Gastrocnemius medialis (tissue), 4 donors: ENCODE data around the gene GSTO1. TPM values are rescaled to one million over a fixed set of nuclear protein-coding genes. Genes with fewer than 3 reads are reported as not detected.

Experiments
- ATAC-seq, 2 donors: fragments of 150-250 bp; one replicate each; pipeline ENCODE4 v1.9.1; 2016
- DNase-seq, 2 donors: peaks; one replicate each; pipeline ENCODE4 v3.0.0-alpha.2; 2019
- H3K27ac ChIP-seq, 4 donors: fragments of 200-600 bp; sonication (generic); 1 replicate in 1 of 4; 2 replicates in 3 of 4; pipeline ENCODE4 v1.5.1; 2016 to 2018; ENCODE audit warnings: mild to moderate bottlenecking in 2 of 4, moderate library complexity in 1 of 4
- H3K27me3 ChIP-seq, 3 donors: fragments of 200-600 bp; sonication (generic) in 2 of 3; 1 replicate in 1 of 3; 2 replicates in 2 of 3; pipeline versions ENCODE4 v1.5.1 to v1.6.0; 2016 to 2019; ENCODE audit warnings: mild to moderate bottlenecking in 1 of 3, moderate library complexity in 1 of 3
- H3K36me3 ChIP-seq, 2 donors: fragments of 200-600 bp; sonication (generic) in 1 of 2; one replicate each; pipeline ENCODE4 v1.5.1; 2017 to 2018
- H3K4me1 ChIP-seq, 2 donors: fragments of 200-600 bp; sonication (generic) in 1 of 2; one replicate each; pipeline ENCODE4 v1.5.1; 2016 to 2017; ENCODE audit warnings: mild to moderate bottlenecking in 2 of 2
- H3K4me3 ChIP-seq, 4 donors: fragments of 200-600 bp; sonication (generic) in 3 of 4; 1 replicate in 1 of 4; 2 replicates in 3 of 4; pipeline ENCODE4 v1.5.1; 2016 to 2019; ENCODE audit warnings: mild to moderate bottlenecking in 2 of 4
- H3K9me3 ChIP-seq, 3 donors: fragments of 200-600 bp; sonication (generic) in 2 of 3; 1 replicate in 1 of 3; 2 replicates in 2 of 3; pipeline ENCODE4 v1.5.1; 2016 to 2019
- CTCF ChIP-seq, 5 experiments: fragments of 450-650 bp in 3 of 5; fragments of 200-600 bp in 2 of 5; sonication (generic) in 2 of 5; IDR thresholded peaks in 4 of 5; conservative IDR thresholded peaks in 1 of 5; 1 replicate in 4 of 5; 2 replicates in 1 of 5; pipeline ENCODE4 v1.5.1; 2016 to 2019; ENCODE audit warnings: antibody characterized with exemption in 5 of 5, mild to moderate bottlenecking in 3 of 5, moderate library complexity in 3 of 5
- POLR2A ChIP-seq, 2 donors: fragments of 450-650 bp; IDR thresholded peaks; one replicate each; pipeline ENCODE4 v1.6.1; 2017; ENCODE audit warnings: antibody characterized with exemption in 2 of 2, mild to moderate bottlenecking in 2 of 2, moderate library complexity in 2 of 2
- in situ Hi-C, 4 donors: fragments of 200-750 bp; cut with MboI; loops; one replicate each; pipeline versions ENCODE4 v1.15.0 to v1.8.0; 2017; ENCODE audit warnings: low sequenced_read_pairs in 4 of 4
- intact Hi-C: fragments of 100-400 bp; cut with DNase I; formaldehyde crosslinking; loops from one replicate; pipeline ENCODE4 v1.15.1; 2023; ENCODE audit warnings: low total_unique reads
- total RNA-seq, 4 donors: library from RNA; depleted of rRNA; stranded (reverse); fragments of >200 nt; gene quantifications; one replicate each; pipeline versions ENCODE4 v1.1.0 to v1.2.3, GENCODE V29; 2016

The GSTO1 gene
- total RNA-seq, 4 donors from 2014 or later = 39.6 to 284 (median 74.2) TPM

- in situ Hi-C loops = loop anchor here in 1 of 4 donors (5.0 kb wide), 1 partner anchor 48 kb away; no protein-coding TSS in a partner anchor
Measured at GRCh38 chr10:104299031-104299904, 44.6 kb downstream of the GSTO1 start.

GRCh38 chr10:104300002-104300735 is 45.5 kb downstream of the GSTO1 start:
- peak overlapping the region in 1 of 4 donors; percentile 3 for H3K4me3 ChIP-seq
- ATAC-seq (peak; percentile 25 to 55), DNase-seq (no peak)
- H3K9me3 ChIP-seq = no peaks in the 10 kb centered on the region
- in situ Hi-C loops (loop anchor here in 2 of 4 donors (5.0 kb wide), 1 partner anchor 47 kb away; no protein-coding TSS in a partner anchor), intact Hi-C loops (loop anchor here (1.0 kb wide), 1 partner anchor 9 kb away; no protein-coding TSS in a partner anchor)
- TF ChIP-seq POLR2A (IDR thresholded peaks at IDR 0.05) (peak; percentile 2 to 14), CTCF (IDR thresholded peaks at IDR 0.05 in 4 of 5, conservative IDR thresholded peaks at IDR 0.05 in 1 of 5) (no peak)
- H3K4me1 ChIP-seq = peaks cover 40 to 46% of the 10 kb centered on the region in 2 donors
- peak overlapping the region; percentile 66 to 77 (median 74) for H3K27ac ChIP-seq
- H3K36me3 ChIP-seq = no peaks in the 10 kb centered on the region
- no peaks in the 10 kb centered on the region for H3K27me3 ChIP-seq

More at GRCh38 chr10:104299031-104299904, 44.6 kb downstream of the GSTO1 start:
- Histone ChIP-seq H3K27me3 (no peaks in the 10 kb centered on the region), H3K4me1 (peaks cover 31 to 37% of the 10 kb centered on the region in 2 donors), H3K4me3 (no peak overlapping the region), H3K27ac (peak overlapping the region; percentile 50 to 77 (median 70)), H3K9me3 (no peaks in the 10 kb centered on the region), H3K36me3 (no peaks in the 10 kb centered on the region)
- TF ChIP-seq POLR2A (IDR thresholded peaks at IDR 0.05) = no peak
- ATAC-seq = no peak
- intact Hi-C loops = no loop called here
- DNase-seq = no peak

GRCh38 chr10:104300736-104301292 is 46.1 kb downstream of the GSTO1 start:
- Histone ChIP-seq H3K4me3 (peak overlapping the region in 1 of 4 donors; percentile 3), H3K4me1 (peaks cover 46 to 52% of the 10 kb centered on the region in 2 donors), H3K27ac (peak overlapping the region; percentile 66 to 77 (median 74)), H3K27me3 (no peaks in the 10 kb centered on the region), H3K9me3 (no peaks in the 10 kb centered on the region), H3K36me3 (no peaks in the 10 kb centered on the region)
- TF ChIP-seq POLR2A (IDR thresholded peaks at IDR 0.05) = peak; percentile 0 to 23
- peak in 2 of 5 experiments; percentile 7 to 26 for TF ChIP-seq CTCF (IDR thresholded peaks at IDR 0.05 in 4 of 5, conservative IDR thresholded peaks at IDR 0.05 in 1 of 5)
- in situ Hi-C loops (loop anchor here in 2 of 4 donors (5.0 kb wide), 1 partner anchor 46 kb away; no protein-coding TSS in a partner anchor), intact Hi-C loops (loop anchor here (1.0 kb wide), 1 partner anchor 10 kb away; no protein-coding TSS in a partner anchor)
- peak; percentile 66 to 83 for ATAC-seq
- peak; percentile 76 to 77 for DNase-seq

GRCh38 chr10:104301907-104302690 is 47.4 kb downstream of the GSTO1 start:
- no peaks in the 10 kb centered on the region for H3K36me3 ChIP-seq
- H3K4me1 ChIP-seq = peaks cover 56 to 57% of the 10 kb centered on the region in 2 donors
- DNase-seq (no peak), ATAC-seq (no peak)
- H3K27ac ChIP-seq = peak overlapping the region in 1 of 4 donors; percentile 77
- intact Hi-C loops = no loop called here
- no peaks in the 10 kb centered on the region for H3K27me3 ChIP-seq
- no peaks in the 10 kb centered on the region for H3K9me3 ChIP-seq
- in situ Hi-C loops = loop anchor here in 2 of 4 donors (5.0 kb wide), 1 partner anchor 45 kb away; no protein-coding TSS in a partner anchor
- TF ChIP-seq POLR2A (IDR thresholded peaks at IDR 0.05) (no peak), CTCF (IDR thresholded peaks at IDR 0.05 in 4 of 5, conservative IDR thresholded peaks at IDR 0.05 in 1 of 5) (no peak)
- H3K4me3 ChIP-seq = no peak overlapping the region
